GM11168 (cell line): ENCODE measurements around the gene NUP88.

ENCODE experiments used
- in situ Hi-C: fragments of 300-500 bp; cut with MboI; formaldehyde crosslinking; loops from one replicate; pipeline ENCODE4 v1.12.0; 2022; ENCODE audit warnings: low sequenced_read_pairs; ENCODE audit not compliant: unreplicated experiment

NUP88 gene

DNA sequence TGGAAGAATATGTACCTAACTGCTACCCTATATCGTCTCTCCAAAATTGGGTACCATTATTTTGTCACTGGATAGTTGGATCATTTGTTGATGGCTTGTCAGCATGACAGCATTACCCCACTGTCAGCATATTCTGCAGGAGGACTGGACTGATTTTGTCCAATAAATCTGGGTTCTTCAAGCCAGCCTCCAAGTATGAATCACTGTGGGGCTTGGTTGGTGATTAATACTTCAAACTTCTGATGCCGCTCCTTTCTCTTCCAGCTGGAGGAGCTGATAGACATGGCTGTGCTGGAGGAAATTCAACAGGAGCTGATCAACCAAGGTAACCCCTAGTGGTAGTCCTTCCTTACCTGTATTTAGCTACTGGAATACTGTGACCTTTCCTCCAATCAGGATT lies 3.0 kb upstream of the NUP88 start:
- in situ Hi-C loops: loop anchor here (10.0 kb wide), 1 partner anchor 178 kb away; no protein-coding TSS in a partner anchor

DNA sequence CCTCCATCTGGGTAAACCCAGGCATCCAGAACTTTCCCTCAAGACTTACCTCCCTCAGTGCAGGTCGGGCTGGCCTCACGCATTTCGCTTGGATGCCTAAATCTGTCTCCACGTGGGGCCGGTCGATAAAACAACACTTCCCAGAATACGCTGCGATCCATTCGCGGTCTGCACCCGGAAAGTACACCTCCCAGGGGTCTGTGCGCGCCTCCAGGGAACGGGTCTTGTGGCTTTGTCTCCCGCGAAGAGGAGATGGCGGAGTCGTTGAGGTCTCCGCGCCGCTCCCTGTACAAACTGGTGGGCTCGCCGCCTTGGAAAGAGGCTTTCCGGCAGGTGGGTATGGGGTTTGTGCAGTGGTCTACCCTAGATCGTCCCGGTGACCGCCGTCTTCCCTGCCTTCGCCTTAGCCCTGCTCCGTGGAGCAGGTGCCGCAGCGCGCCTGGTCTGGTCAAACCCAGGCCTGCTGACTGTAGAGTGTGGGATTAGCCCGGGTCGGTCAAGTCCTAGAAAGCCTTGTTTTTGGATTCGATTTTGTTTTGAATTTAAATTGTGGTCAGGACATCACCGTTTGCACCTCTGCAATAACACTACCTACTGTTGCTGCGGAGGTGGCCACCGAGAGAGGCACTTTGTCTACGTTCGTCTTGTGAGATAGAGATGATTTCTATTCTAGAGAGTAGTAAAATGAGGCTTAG lies 644 bp upstream of the NUP88 start, which contains the start of gene RPAIN:
RPAIN (plus strand) TSS at position 224 of the 695 bp plus-strand sequence; CDS start at position 253, 29 bp downstream.
- in situ Hi-C loops: loop anchor here (10.0 kb wide), 1 partner anchor 175 kb away; no protein-coding TSS in a partner anchor

DNA sequence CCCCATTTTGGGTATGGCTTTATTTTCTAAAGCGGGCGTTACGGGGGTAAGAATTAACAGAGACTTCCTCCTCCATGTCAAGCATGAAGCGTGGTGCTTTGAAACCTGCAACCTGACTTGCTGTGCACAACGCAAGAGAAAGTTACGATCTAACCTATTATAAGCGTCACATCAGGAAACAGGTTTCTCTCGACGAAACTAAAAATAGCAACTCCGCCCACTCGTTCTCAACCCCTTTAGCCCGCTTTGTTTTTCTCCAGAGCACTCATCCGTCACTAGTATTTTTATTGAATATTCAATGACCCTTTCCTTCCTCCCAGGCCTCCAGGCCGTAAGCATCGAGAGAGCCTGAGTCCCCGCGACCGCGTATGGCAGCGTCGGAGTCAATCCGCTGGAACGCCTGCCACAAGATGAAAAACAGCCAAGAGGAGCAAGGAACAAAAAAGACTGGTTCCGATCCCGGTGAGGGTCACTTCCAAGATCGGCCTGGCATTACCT lies 555 bp downstream of the NUP88 start:
- in situ Hi-C loops: no loop called here

DNA sequence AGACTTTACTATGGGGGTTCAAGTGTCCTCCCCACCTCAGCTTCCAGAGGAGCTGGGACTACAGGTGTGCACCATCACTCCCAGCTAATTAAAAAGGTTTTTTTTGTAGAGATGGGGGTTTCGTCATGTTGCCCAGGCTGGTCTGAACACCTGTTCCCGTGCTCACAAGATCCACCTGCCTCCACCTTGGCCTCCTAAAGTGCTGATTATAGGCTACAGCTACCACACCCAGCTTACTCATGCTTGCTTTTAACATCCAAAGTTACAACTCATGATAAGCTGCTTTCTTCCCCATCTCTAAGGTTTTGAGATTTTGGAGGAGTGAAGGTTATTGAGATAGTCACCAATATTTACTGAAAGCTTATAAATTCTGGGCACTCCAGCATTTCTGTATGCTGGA lies 2.6 kb downstream of the NUP88 start:
- in situ Hi-C loops: no loop called here

DNA sequence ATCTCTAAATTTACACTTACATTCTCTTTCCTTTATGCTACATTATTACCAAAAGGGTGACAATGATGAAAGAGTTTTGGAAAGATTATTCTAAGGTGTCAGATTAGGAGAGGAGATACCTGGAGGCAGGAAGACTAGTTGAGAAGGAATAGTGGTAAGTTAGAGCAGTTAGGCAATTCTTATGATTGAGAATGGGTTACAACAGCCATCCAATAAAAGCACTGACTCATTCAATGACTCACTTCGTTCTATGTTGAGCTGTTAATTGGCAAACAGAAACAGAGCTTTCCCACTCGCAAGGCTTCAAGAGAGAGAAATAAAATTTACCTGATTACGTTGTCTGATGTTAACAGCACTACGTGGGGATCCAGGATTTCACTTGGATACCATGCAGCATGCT lies 5.8 kb downstream of the NUP88 start:
- in situ Hi-C loops: no loop called here

DNA sequence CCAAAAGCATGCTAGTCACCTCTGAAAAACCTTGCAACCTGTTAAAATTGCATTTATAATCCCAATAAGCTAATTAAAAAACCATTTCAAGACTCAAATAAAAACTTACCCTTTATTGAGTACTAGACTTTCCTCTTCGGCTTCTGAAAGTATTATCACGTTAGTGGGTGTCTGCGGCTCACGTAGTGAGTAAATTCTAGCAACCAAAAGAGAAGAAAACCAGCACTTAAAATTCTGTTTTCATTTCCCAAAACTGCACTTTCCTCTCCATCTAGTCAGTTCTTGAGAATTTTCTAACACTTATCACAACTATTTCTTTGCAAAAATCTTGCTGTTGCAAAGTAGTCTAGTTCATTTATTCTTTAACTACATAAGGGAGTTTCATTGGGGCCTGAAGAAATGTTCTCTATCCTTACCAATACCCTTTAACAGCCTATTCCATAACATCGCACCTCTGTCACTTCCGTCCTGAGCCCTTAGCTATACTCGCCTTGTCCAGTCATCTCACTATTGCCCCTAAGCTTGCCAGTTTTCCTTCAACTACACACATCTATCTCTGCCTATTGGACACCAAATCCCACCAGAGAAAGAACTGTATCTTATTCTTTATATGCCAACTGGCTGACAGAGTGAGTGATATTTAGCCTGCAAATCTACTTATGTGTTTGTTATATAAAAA lies 8.7 kb downstream of the NUP88 start:
- in situ Hi-C loops: no loop called here

DNA sequence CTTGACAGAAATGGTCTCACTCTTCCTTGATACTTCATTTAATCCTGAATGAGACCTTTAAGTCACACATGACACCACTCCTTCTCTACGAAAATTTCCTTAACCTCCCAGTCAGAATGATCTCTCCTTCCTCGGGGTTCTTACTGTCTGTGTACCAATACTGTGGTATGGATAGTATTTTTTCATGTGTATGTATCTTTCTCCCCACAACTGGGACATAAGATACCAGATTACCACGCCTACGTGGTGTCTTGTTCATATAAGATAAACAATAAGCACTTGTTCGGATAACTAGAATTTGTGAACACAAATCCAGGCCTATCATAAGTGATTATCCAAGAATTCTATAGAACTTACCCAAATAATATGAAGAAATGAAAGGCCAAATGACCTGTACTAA lies 11.3 kb downstream of the NUP88 start:
- in situ Hi-C loops: no loop called here

DNA sequence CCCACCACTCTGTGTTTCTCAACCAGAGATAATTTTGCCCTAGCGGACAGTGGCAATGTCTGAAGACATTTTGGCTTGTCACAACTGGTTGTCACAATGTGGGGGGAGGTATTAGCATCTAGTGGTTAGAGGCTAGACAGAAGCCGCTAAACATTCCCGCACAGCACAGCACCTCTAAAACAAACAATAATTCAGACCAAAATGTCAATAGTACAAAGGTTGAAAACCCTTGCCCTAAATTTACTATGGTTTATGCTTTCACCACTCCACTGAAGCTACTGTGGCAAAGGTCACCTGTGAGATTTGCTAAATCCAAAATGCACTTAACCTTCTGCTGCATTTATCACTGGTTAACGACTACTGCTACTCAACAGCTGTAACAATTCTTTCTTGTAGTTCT lies 14.1 kb downstream of the NUP88 start:
- in situ Hi-C loops: no loop called here

DNA sequence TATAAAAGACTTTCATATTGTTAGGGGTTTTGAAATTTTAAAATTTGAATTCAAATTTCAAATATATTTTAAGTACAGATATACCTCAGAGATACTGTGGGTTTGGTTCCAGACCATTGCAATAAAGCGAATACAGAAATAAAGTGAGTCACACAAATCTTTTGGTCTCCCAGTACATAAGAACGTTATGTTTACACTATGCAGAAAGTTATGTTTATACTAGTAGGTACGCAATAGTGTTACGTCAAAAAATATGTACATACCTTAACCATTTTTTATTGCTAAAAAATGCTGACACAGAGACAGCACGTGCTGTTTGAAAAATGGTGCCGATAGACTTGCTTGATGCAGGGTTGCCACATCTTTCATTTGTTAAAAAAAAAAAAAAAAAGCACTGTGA lies 19.7 kb downstream of the NUP88 start:
- in situ Hi-C loops: no loop called here

DNA sequence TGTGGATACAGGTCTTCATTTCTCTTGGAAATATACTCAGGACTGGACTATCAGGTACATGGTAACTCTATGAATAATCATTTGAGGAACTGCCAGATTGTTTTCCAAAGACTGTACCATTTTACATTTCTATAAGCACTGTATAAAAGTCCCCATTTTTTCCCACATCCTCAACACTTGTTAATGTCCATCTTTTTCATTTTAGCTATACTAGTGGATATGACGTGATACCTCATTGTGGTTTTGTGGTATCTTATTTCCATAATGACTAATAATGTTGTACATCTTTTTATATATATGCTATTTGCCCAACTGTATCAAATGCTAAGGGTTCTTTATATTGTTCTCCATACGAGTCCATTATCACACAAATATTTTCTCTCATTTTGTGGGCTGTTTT lies 22.9 kb downstream of the NUP88 start:
- in situ Hi-C loops: no loop called here

DNA sequence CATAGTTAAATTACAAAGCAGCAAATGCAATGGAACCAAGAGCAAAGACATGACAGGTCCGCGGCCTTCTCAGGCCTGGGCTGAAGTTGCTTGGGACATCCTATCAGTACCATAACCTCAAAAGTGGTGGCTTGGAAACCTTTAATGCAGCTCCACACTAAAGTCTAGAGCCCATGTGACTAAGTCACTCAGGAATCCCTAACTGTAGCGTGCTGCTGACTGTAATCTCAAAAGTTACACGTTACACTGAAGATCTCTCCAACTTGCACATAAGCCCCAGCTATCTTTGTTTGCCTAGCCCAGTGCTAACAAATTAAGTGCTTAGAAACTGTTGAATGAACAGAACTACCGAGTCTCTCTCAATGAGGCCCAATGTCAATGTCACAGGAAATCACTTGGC lies 27.8 kb downstream of the NUP88 start:
- in situ Hi-C loops: no loop called here

DNA sequence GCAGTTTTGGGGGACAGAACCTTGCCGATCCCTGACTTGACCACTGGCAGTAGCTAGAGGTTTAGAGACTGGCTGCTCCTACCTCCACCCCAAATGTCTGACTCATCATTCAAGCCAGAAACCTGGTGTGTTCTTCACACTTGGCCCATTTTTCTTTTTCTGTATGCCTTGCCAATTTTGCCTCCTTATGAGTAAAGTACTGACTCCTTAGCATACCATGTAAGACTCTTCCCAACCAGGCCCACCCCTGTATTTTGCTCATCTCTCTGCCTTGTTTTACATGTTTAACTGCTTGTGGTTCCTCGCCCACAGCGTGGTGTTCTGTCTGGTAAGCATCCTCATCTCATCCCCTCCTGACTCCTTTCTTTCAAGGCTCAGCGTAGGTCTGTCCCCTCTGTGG lies 37.9 kb downstream of the NUP88 start:
- in situ Hi-C loops: no loop called here

DNA sequence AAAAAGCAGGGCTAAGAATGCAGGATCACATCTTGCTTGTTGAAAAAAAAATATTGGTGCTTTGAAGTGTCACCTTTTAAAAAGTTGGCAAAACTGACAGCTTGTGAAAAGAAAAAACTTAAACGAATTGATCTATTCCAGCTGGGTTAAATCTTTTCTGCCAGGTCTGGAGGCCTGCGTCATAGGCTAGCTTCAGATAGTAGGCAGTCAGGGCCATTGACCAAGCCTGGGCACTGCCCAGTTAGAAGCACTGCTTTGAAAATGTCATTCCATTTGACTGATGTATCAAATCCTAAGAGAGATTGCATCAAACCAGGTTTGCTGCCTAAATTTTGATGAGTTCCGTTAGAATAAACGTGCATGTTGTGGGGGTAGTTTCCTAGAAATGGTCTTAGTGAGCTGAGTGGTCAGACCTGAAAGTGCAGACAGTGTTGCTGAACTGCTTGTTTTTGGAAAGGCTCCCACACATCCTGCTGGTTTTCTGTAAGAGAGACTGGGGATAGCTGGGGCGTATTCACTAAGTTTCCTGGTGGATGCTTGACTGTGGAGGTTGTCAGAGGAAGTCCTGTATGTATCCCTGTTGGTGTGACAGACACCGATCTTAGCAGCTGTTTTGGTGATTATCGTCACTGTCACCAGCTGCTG lies 38.8 kb downstream of the NUP88 start:
- in situ Hi-C loops: no loop called here

DNA sequence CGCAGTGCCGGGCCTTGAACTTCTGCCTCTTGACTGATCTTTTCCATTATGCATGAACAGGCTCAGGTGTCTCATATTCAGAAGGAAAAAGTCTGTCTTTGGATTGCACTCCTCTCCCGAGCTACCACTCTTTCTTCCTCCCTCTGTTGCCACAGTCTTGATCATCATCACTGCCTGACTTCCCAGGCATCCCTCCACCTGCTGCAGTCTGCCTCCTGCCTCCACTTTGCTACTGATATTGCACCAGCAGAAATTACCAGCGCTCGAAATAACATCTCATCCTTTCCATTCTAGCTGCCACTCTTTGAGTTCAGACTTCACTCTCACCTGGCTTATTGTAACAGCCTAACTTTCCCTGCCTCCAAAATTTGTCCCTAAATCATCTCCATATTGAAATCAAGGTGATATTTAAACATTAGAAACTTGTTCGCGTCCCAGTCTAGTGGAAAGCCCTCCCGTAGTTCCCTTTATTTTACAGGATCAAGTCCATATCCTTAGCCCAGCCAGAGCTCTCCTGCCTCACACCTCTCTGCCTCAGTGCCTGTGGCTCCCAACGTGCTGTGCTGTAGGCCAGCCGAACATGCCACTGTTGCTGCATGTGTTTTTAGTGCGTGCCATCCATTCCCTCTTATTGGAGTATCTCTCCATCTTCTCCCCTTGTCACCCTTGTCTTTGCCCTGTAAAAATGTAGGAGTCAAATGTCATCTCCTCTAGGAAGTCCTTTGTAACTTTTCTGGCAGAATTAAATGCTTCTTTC lies 39.9 kb downstream of the NUP88 start:
- in situ Hi-C loops: no loop called here

DNA sequence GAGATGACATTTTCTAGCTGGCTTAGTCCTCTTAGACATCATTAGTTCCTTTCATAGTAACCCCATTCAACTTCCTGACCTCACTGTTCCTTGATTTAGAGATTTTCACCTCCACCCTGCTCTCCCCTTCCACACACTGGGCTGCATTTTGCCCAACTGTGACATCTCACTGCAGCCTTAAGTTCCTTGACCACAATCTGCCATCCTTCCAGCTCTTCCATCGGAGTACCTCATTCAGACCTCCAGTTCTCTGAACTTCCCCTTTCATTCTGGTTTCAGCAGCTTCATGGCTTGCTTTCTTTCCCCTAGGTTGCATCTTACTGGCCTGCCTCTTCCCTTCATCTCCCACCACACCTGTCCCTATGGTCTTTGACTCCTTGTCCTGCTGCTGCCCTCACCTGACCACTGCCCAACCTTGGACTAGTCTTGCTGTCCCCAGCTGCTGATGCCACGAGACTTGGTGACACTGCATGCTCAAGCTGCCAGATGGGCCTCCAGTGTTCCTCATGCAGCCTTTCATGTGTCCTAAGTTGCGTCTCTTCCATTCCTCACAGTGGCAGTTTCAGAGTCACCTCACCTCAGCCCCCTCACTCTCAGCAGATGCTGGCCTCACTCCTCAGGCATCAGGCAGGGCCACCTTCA lies 40.8 kb downstream of the NUP88 start:
- in situ Hi-C loops: no loop called here

DNA sequence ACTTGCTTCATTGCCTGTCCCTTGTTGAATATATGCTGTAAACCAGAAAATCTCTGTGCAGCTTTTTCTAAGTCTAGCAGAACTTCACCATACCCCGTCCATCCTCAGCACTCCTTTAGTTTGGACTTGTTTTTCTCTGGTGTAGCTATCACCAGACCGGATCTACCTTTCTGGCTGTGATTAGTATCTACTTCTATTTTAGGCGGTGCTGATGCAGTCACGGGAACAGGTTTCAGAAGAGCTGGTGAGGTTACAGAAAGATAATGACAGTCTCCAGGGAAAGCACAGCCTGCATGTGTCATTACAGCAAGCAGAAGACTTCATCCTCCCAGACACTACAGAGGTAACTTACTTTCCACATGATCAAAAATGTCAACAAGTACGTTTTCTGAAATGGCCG lies 46.4 kb downstream of the NUP88 start:
- in situ Hi-C loops: no loop called here

DNA sequence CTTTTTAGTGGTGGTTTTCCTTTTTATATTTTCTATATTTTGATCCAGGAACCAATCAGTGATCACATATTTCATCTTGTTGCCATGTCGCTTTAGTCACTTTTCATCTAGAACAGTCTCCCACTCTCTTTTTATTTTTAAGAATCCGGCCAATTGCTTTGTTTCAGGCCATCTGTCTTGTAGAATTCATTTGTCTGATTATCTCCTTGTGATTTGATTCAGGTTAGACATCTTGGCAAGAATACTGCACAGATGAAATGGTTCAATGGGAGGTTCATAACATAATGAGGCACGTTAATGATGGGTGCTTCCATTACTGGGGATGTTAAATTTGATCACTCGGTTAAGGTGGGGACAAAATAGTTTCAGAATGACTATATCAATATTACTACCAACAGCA lies 49.1 kb downstream of the NUP88 start:
- in situ Hi-C loops: no loop called here

DNA sequence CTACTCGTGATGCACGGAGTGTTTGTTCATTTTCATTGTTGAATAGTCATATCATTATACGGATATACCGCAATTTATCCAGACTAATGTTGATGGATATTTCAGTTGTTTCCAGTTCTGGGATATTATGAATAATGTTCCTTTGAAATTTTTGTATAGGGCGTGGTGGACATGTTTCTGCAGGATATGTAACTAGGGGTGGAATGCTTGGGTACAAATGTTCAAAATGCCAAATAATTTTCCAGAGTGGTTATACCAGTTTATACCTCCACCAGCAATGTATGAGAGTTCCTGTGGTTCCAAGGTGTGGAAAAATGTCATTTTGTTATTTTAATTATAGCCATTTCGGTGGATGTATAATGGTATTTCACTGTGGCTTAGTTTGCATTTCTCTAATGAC lies 53.6 kb downstream of the NUP88 start:
- in situ Hi-C loops: no loop called here

DNA sequence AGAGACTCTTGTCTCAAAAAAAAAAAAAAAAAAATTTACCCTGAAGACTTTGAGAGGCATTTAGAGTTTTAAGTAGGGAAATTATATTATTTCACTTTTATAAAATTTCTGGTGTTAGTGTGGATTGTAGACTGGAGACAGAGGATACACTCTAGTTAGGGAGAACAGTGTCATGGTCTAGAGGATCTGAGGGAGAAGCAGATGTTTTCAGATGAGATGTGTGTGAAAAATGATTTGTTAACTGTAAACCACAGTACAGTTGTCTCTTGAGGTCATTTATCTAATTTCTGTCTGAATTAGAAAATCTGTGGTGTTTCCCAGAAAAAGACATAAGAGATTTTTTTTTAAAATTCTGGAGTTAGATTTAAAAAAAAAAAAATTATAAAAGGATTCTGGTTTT lies 54.8 kb downstream of the NUP88 start:
- in situ Hi-C loops: no loop called here

DNA sequence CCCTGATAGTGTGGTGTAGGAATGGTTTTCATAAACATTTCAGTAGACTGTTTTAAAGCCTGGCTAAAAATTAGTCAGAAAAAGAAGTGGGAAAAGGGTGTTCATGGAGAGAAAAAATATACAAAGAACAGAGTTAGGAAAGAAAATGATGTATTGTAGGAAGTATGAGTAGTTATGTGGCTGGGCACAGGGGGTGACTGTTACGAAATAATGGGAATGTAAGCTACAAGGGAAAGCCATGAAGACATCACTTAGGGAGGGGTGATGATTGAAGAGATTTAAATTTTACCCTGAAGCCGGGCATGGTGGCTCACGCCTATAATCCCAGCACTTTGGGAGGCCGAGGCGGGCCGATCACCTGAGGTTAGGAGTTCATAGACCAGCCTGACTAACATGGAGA lies 55.3 kb downstream of the NUP88 start:
- in situ Hi-C loops: no loop called here
